ENCODE results near the gene KIAA1217. TPM values are rescaled to one million over a fixed set of nuclear protein-coding genes. Genes with fewer than 3 reads are reported as not detected.

Gene KIAA1217
- total and polyA plus RNA-seq, 2 of the 8 experiments (the other 6 are each of a cell fraction or from before 2014, with no cell fraction given) = 4.5 to 15.6 TPM

DNA sequence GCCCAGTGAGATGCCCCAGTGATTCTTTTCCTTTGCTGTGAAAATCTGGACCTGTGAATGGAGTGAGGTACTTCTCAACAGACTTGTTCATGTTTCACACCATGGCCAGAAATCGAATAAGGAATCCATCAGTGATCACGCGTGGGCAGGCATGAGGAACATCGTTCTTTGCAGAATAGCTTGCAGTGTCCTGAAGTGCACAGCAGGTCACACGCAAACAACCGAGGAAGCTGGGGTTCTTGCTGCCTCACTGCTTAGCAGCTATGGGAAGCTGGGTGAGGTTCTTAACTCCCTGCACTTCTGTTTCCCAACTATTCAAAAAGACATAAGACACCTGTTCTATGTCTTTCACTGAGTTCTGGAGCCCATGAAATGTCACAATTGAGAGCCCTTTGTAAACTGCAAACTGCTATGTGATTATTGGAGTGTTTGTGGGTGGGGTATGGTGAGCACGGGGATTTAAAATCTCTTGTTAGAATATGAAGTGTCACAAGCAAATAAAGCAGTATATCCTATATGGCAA, 253.4 kb downstream of the KIAA1217 start (continued):
- TF ChIP-seq, protein P1, sequence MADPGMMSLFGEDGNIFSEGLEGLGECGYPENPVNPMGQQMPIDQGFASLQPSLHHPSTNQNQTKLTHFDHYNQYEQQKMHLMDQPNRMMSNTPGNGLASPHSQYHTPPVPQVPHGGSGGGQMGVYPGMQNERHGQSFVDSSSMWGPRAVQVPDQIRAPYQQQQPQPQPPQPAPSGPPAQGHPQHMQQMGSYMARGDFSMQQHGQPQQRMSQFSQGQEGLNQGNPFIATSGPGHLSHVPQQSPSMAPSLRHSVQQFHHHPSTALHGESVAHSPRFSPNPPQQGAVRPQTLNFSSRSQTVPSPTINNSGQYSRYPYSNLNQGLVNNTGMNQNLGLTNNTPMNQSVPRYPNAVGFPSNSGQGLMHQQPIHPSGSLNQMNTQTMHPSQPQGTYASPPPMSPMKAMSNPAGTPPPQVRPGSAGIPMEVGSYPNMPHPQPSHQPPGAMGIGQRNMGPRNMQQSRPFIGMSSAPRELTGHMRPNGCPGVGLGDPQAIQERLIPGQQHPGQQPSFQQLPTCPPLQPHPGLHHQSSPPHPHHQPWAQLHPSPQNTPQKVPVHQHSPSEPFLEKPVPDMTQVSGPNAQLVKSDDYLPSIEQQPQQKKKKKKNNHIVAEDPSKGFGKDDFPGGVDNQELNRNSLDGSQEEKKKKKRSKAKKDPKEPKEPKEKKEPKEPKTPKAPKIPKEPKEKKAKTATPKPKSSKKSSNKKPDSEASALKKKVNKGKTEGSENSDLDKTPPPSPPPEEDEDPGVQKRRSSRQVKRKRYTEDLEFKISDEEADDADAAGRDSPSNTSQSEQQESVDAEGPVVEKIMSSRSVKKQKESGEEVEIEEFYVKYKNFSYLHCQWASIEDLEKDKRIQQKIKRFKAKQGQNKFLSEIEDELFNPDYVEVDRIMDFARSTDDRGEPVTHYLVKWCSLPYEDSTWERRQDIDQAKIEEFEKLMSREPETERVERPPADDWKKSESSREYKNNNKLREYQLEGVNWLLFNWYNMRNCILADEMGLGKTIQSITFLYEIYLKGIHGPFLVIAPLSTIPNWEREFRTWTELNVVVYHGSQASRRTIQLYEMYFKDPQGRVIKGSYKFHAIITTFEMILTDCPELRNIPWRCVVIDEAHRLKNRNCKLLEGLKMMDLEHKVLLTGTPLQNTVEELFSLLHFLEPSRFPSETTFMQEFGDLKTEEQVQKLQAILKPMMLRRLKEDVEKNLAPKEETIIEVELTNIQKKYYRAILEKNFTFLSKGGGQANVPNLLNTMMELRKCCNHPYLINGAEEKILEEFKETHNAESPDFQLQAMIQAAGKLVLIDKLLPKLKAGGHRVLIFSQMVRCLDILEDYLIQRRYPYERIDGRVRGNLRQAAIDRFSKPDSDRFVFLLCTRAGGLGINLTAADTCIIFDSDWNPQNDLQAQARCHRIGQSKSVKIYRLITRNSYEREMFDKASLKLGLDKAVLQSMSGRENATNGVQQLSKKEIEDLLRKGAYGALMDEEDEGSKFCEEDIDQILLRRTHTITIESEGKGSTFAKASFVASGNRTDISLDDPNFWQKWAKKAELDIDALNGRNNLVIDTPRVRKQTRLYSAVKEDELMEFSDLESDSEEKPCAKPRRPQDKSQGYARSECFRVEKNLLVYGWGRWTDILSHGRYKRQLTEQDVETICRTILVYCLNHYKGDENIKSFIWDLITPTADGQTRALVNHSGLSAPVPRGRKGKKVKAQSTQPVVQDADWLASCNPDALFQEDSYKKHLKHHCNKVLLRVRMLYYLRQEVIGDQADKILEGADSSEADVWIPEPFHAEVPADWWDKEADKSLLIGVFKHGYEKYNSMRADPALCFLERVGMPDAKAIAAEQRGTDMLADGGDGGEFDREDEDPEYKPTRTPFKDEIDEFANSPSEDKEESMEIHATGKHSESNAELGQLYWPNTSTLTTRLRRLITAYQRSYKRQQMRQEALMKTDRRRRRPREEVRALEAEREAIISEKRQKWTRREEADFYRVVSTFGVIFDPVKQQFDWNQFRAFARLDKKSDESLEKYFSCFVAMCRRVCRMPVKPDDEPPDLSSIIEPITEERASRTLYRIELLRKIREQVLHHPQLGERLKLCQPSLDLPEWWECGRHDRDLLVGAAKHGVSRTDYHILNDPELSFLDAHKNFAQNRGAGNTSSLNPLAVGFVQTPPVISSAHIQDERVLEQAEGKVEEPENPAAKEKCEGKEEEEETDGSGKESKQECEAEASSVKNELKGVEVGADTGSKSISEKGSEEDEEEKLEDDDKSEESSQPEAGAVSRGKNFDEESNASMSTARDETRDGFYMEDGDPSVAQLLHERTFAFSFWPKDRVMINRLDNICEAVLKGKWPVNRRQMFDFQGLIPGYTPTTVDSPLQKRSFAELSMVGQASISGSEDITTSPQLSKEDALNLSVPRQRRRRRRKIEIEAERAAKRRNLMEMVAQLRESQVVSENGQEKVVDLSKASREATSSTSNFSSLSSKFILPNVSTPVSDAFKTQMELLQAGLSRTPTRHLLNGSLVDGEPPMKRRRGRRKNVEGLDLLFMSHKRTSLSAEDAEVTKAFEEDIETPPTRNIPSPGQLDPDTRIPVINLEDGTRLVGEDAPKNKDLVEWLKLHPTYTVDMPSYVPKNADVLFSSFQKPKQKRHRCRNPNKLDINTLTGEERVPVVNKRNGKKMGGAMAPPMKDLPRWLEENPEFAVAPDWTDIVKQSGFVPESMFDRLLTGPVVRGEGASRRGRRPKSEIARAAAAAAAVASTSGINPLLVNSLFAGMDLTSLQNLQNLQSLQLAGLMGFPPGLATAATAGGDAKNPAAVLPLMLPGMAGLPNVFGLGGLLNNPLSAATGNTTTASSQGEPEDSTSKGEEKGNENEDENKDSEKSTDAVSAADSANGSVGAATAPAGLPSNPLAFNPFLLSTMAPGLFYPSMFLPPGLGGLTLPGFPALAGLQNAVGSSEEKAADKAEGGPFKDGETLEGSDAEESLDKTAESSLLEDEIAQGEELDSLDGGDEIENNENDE (IDR thresholded peaks at IDR 0.05; ENCODE audit: insufficient replicate concordance, low read length) = no peak

Data from H1 (cell line).